Fibroblast of skin of left quadriceps (primary cell): ENCODE data around the gene COL18A1.
"Not testable (repeated sequence)": the region's sequence is repeated elsewhere in the genome, so short reads cannot be mapped to it uniquely, and the experiment has no call there.

ENCODE experiments used
- DNase-seq, 2 experiments: peaks; one replicate each; pipeline ENCODE4 v3.0.0-alpha.2; 2013; ENCODE audit warnings: low read depth in 2 of 2

COL18A1 gene

GRCh38 chr21:45522381-45522780, 117.4 kb downstream of the COL18A1 start:
- no peak for DNase-seq

DNA sequence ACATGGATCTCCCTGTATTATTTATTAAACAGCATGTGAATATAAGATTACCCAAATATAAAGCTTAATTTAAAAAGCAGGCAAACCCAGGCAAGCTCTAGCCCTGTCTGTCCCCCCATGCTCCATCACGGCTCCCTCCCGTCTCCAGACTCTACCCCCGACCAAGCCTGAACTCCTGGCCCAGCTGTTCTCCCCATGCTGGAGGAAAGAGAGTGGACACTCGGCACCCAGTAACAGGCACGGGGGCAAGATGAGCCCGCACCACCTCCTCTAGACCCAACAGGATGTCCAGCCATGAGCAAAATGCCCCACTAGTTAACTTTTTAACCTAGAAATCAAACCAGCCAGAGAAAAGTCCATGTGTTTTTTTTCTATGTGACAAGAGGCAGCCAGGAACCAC, 118.0 kb downstream of the COL18A1 start:
- no peak for DNase-seq

DNA sequence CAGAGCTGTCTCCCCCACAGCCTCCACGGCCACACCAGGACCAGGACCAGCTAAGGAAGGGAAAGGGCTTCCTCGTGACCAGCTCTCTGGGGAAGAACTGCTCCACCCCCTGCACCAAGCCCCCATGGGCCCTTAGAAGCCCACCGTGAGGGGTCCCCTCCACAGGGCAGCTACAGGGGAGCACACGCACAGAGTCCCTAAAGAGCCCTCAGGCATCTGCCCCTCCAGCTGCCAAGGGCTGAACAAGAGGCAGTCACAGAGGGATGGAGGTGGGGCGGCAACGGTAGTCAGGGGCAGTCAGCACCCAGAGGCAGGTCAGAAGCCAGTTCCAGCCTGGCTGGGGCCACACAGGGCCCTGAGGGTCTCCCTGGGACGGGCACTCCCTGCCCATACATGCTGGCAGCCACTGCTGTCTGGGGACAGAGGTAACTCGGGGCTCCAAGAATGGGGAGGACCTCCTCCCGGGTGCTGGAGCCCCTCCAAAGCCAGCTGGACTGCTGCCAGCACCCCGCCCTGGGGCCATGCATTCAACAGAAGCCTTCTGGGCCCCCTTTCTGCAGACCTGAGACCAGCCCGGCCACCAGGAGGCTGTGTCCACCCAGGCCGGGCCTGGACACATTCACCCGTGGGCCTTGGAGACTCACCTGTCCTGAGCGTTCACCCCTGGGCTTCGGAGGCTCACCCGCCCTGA, 118.6 kb downstream of the COL18A1 start:
- DNase-seq = no peak

- DNase-seq = no peak
These were observed 119.8 kb downstream of the COL18A1 start for GRCh38 chr21:45524756-45525152.

GRCh38 chr21:45525153-45525909, 120.4 kb downstream of the COL18A1 start:
- DNase-seq = no peak

- DNase-seq = no peak
These were observed 120.9 kb downstream of the COL18A1 start for GRCh38 chr21:45525910-45526306.

GRCh38 chr21:45527151-45527999, 122.4 kb downstream of the COL18A1 start:
- not testable (repeated sequence) for DNase-seq

GRCh38 chr21:45528028-45528705, 123.2 kb downstream of the COL18A1 start:
- no peak for DNase-seq

DNA sequence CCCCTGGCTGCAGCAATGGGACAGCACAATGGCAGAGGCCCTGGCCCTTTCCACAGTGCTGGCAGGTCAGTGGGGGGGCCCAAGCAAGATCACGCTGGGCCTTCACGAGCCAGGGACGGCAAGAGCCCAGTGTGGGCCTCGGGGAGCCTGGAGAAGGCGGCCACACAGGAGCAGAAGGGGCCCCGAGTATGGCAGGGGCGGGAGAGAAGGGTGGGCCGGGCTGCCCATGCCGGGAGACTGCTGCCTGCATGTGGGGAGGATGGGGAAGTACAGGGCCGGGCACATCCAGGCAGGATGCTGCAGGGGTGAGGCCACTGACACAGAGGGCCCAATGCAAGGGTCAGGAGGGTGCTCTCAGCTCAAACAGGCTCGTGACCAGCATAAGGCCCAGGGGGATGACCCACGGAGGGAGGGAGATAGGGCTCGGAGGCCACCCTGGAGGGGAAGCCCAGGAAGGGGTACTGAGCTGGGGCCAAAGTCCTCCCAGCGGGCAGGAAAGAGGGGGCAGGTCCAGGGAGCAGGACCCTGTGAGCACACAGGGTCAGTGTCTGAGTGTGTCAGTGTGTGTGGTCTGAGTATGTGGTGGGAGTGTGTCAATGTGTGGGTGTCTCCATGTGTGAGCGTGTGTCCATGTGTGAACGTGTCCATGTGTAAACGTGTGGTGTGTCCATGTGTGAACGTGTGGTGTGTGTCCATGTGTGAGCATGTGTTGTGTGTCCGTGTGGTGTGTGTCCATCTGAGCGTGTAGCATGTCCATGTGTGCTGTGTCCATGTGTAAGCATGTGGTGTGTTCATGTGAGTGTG, 124.2 kb downstream of the COL18A1 start:
- DNase-seq = no peak

DNA sequence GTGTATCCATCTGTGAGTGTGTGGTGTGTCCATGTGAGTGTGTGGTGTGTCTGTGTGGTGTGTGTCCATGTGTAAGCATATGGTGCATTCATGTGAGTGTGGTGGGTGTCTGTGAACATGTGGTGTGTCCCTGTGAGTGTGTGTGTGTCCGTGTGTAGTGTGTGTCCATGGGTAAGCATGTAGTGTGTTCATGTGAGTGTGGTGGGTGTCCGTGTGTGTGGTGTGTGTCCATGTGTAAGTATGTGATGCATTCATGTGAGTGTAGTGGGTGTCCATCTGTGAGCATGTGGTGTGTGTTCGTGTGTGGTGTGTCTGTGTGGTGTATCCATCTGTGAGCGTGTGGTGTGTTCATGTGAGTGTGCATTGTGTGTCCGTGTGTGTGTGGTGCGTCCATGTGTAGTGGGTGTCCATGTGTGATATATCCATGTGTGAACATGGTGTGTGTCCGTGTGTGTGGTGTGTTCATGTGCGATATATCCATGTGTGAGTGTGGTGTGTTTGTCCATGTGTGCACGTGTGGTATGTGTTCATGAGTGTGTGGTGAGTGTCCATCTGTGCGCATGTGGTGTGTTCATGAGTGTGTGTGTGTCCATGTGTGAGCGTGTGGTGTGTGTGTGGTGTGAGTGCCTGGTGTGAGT, 124.9 kb downstream of the COL18A1 start:
- DNase-seq = no peak

DNA sequence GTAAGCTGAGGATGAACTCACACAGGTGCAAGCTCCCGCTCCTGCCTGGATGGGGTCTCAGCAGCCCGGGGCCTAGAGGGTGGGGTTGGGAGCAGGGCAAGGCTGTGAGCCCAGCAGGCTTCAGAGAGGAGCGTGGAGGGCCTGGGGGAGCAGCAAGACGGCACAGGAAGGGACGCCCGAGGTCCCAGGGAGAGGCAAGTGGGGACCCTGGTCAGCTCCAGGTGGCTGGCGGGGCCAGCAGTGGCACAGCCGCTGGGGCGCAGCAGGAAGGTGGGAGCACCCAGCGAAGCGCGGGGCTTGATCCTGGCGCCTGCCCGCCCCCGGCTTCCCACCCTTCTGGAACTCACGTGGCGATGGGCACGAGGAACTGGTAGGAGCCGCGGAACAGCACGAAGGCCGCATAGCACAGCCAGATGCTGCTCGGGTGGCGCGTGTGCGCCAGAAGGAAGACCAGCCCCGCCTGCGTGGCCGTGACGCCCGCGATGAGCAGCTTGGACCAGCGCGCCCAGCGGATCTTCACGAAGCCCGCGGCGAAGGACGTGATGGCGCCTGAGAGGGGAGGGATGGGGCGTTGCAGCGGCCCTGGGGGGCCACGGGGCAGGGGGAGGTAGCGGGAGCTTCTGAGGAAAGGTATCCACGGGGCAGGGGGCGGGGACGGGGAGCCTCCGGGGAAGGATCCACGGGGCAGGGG, 125.6 kb downstream of the COL18A1 start:
- no peak for DNase-seq

GRCh38 chr21:45531114-45531392, 126.1 kb downstream of the COL18A1 start:
- not testable (repeated sequence) for DNase-seq

GRCh38 chr21:45531393-45532215, 126.6 kb downstream of the COL18A1 start:
- no peak for DNase-seq

- DNase-seq = no peak
These were observed 127.9 kb downstream of the COL18A1 start for GRCh38 chr21:45532826-45533360.

GRCh38 chr21:45533361-45533845, 128.4 kb downstream of the COL18A1 start:
- DNase-seq = no peak

DNA sequence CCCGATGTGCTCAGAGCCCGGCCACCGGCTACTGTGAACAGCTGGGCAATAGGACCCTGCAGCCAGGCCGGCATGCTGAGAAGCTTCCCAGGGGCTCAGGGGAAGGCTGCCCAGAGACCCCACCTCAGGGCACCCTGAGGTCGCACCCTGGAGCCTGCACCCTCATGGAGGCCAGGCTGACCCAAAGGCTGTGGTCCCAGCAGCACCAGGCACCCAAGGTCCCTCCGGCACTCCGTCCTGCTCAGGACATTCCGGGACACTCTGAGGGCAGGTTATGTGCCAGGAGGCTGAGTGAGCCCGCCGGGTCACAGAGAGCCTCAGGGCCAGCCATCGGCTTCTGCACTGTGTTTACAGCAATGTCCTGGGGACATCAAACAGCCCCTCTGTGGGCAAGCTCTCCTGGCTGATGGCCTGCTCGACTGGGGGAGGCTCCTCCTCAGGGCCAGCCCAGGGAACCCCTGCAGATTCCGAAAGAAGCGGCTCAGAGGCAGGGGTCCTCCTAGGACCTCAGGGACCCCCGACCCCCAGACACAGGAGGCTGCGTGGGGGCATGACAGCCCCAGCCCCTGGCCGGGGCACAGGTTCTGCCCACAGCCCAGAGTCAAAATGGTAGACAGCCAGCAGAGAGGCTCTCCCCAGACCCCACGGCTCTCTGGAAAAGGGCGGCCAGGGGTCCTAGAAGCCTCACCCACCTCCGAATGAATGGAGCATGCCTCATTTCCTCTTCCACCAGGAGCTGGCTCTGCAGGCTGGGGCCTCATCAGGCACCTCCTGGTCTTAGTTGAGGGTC, 129.1 kb downstream of the COL18A1 start:
- no peak for DNase-seq

DNA sequence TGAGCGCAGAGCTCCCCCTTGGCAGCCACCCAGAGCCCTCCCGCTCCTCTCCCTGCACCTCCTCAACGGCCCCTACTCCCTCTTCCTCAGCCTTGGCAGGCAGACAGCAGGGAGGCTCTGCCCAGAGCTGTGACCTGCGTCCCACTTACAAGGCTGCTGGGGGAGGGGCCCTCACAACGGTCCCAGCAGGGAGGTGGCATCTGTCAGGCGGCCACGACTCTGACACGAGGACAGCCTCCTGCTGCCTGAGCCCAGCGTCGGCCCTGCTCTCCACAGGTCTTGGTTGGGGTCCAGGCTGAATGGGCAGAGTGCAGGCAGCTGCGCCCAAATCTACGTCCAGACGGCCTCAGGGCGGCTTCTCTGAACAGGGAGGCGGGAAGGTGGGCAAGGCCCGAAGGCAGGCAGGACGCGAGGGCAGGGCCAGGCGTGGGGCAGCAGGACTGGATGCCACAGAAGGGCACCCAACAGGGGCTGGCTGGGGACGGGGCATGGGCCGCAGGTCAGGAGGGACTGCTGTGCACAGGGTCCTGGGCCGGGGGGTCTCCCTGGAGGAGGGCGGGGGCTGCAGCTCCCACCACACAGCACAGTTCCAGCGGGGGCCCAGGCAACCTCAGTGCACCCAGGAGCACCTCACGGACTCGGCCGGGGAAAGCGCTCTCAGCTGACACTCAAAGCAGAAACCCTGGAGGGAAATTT, 129.8 kb downstream of the COL18A1 start:
- DNase-seq = no peak
